ENCODE data around the gene PNKP.

Gene PNKP

GRCh38 chr19:49862391-49863253 is 4.8 kb downstream of the PNKP start (continued):
- TF ChIP-seq ZBTB49 (tag by site-specific recombination; IDR thresholded peaks at IDR 0.05; ENCODE audit: low read depth), result no peak
- no peak for TF ChIP-seq INSM2 (tag by site-specific recombination; IDR thresholded peaks at IDR 0.05)
- no peak for TF ChIP-seq ZNF830 (tag by site-specific recombination; IDR thresholded peaks at IDR 0.05; ENCODE audit: low read depth)
- no peak for TF ChIP-seq ZNF514 (tag by site-specific recombination; IDR thresholded peaks at IDR 0.05)
- peak; percentile 84 for TF ChIP-seq CTCF (tag by site-specific recombination; IDR thresholded peaks at IDR 0.05)
- no peak for TF ChIP-seq RBAK (tag by site-specific recombination; IDR thresholded peaks at IDR 0.05)
- TF ChIP-seq ZNF223 (tag by site-specific recombination; IDR thresholded peaks at IDR 0.05), result 0 out of 2 replicates have a peak, but pooled peaks have one; percentile 51
- 0 out of 2 replicates have a peak, but pooled peaks have one; percentile 24 for TF ChIP-seq KLF9 (tag by site-specific recombination; IDR thresholded peaks at IDR 0.05; ENCODE audit: low read depth)
- TF ChIP-seq, protein P1, sequence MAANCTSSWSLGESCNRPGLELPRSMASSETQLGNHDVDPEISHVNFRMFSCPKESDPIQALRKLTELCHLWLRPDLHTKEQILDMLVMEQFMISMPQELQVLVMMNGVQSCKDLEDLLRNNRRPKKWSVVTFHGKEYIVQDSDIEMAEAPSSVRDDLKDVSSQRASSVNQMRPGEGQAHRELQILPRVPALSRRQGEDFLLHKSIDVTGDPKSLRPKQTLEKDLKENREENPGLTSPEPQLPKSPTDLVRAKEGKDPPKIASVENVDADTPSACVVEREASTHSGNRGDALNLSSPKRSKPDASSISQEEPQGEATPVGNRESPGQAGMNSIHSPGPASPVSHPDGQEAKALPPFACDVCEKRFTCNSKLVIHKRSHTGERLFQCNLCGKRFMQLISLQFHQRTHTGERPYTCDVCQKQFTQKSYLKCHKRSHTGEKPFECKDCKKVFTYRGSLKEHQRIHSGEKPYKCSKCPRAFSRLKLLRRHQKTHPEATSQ (tag by site-specific recombination; IDR thresholded peaks at IDR 0.05), result peak; percentile 67; the same call in 1 of the 2 replicates
- TF ChIP-seq ZNF521 (tag by site-specific recombination; IDR thresholded peaks at IDR 0.05), result no peak
- TF ChIP-seq REST (tag by site-specific recombination; IDR thresholded peaks at IDR 0.05), result no peak
- TF ChIP-seq SCRT1 (tag by site-specific recombination; IDR thresholded peaks at IDR 0.05; ENCODE audit: borderline replicate concordance), result no peak
- no peak for TF ChIP-seq ZNF24 (tag by site-specific recombination; IDR thresholded peaks at IDR 0.05)
- no peak for TF ChIP-seq ZNF157 (tag by site-specific recombination; IDR thresholded peaks at IDR 0.05)
- TF ChIP-seq, protein P2, sequence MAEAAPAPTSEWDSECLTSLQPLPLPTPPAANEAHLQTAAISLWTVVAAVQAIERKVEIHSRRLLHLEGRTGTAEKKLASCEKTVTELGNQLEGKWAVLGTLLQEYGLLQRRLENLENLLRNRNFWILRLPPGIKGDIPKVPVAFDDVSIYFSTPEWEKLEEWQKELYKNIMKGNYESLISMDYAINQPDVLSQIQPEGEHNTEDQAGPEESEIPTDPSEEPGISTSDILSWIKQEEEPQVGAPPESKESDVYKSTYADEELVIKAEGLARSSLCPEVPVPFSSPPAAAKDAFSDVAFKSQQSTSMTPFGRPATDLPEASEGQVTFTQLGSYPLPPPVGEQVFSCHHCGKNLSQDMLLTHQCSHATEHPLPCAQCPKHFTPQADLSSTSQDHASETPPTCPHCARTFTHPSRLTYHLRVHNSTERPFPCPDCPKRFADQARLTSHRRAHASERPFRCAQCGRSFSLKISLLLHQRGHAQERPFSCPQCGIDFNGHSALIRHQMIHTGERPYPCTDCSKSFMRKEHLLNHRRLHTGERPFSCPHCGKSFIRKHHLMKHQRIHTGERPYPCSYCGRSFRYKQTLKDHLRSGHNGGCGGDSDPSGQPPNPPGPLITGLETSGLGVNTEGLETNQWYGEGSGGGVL (tag by site-specific recombination; IDR thresholded peaks at IDR 0.05), result peak; percentile 66
- TF ChIP-seq ZNF211 (tag by site-specific recombination; IDR thresholded peaks at IDR 0.05; ENCODE audit: low read depth), result no peak
- no peak for TF ChIP-seq AEBP2 (tag by site-specific recombination; IDR thresholded peaks at IDR 0.05; ENCODE audit: borderline replicate concordance)
- TF ChIP-seq HOXA7 (CRISPR knock-in tag; IDR thresholded peaks at IDR 0.05; ENCODE audit: borderline replicate concordance), result no peak
- TF ChIP-seq ZNF677 (tag by site-specific recombination; IDR thresholded peaks at IDR 0.05), result no peak
- TF ChIP-seq GLIS1 (tag by site-specific recombination; IDR thresholded peaks at IDR 0.05), result 0 out of 2 replicates have a peak, but pooled peaks have one; percentile 29
- TF ChIP-seq ZNF239 (tag by site-specific recombination; IDR thresholded peaks at IDR 0.05), result no peak
- peak; percentile 52; the same call in 1 of the 2 replicates for TF ChIP-seq WT1 (tag by site-specific recombination; IDR thresholded peaks at IDR 0.05)
- TF ChIP-seq MEIS1 (CRISPR knock-in tag; IDR thresholded peaks at IDR 0.05; ENCODE audit: borderline replicate concordance), result no peak

Data from HEK293 (cell line).